ENCODE results near the gene SMURF2. TPM values are rescaled to one million over a fixed set of nuclear protein-coding genes. Genes with fewer than 3 reads are reported as not detected.

The SMURF2 gene
- total and polyA plus RNA-seq, 9 of the 15 experiments (the other 6 are each of a cell fraction or from before 2014, with no cell fraction given) = 3.8 to 22.0 (median 14.8) TPM

DNA sequence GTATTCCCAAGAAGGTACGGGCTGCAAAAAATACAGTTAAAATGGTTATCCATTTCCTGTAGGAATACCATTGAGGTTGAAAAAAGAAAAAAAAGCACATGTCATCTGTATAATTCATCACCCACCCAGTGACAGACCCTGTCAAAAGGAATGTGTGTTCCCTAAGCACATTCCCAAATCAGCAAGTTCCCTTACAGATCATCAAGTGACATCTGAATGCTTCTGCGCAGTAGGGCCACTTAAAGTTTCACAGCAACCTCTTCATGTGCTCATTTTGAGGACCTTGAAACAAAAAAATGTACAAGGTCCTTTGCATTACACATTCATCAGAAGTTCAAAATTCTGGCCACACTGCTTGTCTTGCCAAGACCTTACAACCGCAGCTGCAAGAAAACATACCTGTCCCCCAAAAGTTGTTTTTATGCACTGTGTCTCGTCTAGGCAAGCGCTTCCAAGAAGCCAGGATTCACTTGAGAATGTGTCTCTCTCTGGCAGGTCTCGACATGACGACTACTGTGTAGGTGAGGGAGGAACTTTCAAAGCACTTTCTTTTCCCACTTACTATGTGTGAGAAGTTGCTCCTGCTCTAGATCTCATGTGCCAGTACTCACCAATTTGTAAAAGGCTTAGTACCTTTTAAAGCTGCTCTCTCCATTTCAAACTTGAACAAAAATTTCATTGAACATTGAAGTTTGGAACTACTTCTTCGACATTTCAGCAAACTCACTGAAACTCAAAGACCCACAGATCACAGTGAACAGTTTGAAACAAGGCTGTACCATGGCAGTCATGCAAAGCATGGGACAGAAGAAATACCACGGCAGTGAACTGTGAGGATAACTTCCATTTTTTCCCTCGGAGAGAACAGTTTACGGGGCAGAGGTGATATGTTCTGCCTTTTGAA is 161.0 kb downstream of the SMURF2 start:
- in situ Hi-C loops (cut with MboI) (no loop called here), intact Hi-C loops (cut with micrococcal nuclease) (loop anchor here (10.0 kb wide), 1 partner anchor 234 kb away; no protein-coding TSS in a partner anchor)
- no peaks in the 10 kb centered on the region for H3K9me1 ChIP-seq (ENCODE audit: control insufficient read depth, insufficient read depth, low read length)
- no peak overlapping the region for H3K9ac ChIP-seq (ENCODE audit: insufficient read depth in 1 of 2, low read depth in 2 of 2, low read length in 2 of 2)
- H3K4me1 ChIP-seq (replicated peaks in 1 of 2; ENCODE audit: control insufficient read depth in 2 of 2, insufficient read depth in 2 of 2, low read length in 2 of 2) = peaks cover 9 to 12% of the 10 kb centered on the region in 2 experiments; a peak in 3 of 5 replicates
- FAIRE-seq = no peak
- peaks cover 82% of the 10 kb centered on the region for H3K36me3 ChIP-seq (ENCODE audit: control insufficient read depth, insufficient read depth, low read length)
- H3K27me3 ChIP-seq (ENCODE audit: control insufficient read depth in 2 of 2, insufficient read depth in 2 of 2, low read length in 2 of 2) = no peaks in the 10 kb centered on the region
- ChIA-PET POLR2A (interaction anchor here (0.6 to 6.8 kb wide), 9 partner anchors 11 to 642 kb away, joined by 3 to 59 read pairs (median 3); no protein-coding TSS in a partner anchor), CTCF (ENCODE audit: low intra/inter-chr PET ratio) (no interaction called here)
- no peak overlapping the region for H3K4me3 ChIP-seq
- H3K27ac ChIP-seq (ENCODE audit: extremely low read depth, low read depth, low read length) = no peak overlapping the region
- DNase-seq (ENCODE audit: extremely low read depth in 1 of 4, low spot score in 3 of 4) = no peak
- H2AFZ ChIP-seq (ENCODE audit: low read depth, low read length) = no peak overlapping the region
- no peaks in the 10 kb centered on the region for H3K9me3 ChIP-seq (replicated peaks; ENCODE audit: control insufficient read depth, insufficient read depth, low read depth, low read length)
- no peak overlapping the region for H3K4me2 ChIP-seq (ENCODE audit: insufficient read depth, low read length)
- no peak for ATAC-seq
- WGBS (ENCODE audit: insufficient coverage, low coverage, missing lambda C conversion rate) = 94% methylated on average over 11 of the region's 11 CpGs
- H3K79me2 ChIP-seq (ENCODE audit: control insufficient read depth, insufficient read depth, low read length) = peaks cover 70% of the 10 kb centered on the region
- peaks cover 17% of the 10 kb centered on the region for H4K20me1 ChIP-seq (replicated peaks; ENCODE audit: control insufficient read depth, insufficient read depth, low read length)
- no TSS peak for BruUV-seq (replicated peaks)
- TF ChIP-seq POLR3A (IDR thresholded peaks at IDR 0.05; ENCODE audit: borderline replicate concordance, extremely low read depth, insufficient read depth, insufficient read length) = no peak
- TF ChIP-seq ESRRB (CRISPR knock-in tag; IDR thresholded peaks at IDR 0.05; ENCODE audit: borderline replicate concordance) = no peak
- TF ChIP-seq, protein P1, sequence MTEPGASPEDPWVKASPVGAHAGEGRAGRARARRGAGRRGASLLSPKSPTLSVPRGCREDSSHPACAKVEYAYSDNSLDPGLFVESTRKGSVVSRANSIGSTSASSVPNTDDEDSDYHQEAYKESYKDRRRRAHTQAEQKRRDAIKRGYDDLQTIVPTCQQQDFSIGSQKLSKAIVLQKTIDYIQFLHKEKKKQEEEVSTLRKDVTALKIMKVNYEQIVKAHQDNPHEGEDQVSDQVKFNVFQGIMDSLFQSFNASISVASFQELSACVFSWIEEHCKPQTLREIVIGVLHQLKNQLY (CRISPR knock-in tag; conservative IDR thresholded peaks at IDR 0.05) = no peak
- no peak for TF ChIP-seq IFI16 (CRISPR knock-in tag; IDR thresholded peaks at IDR 0.05)
- TF ChIP-seq ARID3B (CRISPR knock-in tag; IDR thresholded peaks at IDR 0.05; ENCODE audit: borderline replicate concordance) = no peak
- no peak for TF ChIP-seq ZNF23 (CRISPR knock-in tag; IDR thresholded peaks at IDR 0.05)
- no peak for TF ChIP-seq TAF7 (tag; IDR thresholded peaks at IDR 0.05)
- peak; percentile 65; the same call in 1 of the 2 replicates for TF ChIP-seq KAT7 (CRISPR knock-in tag; IDR thresholded peaks at IDR 0.05; ENCODE audit: borderline replicate concordance)
- TF ChIP-seq ZNF165 (CRISPR knock-in tag; IDR thresholded peaks at IDR 0.05; ENCODE audit: borderline replicate concordance) = no peak
- TF ChIP-seq, protein P2, sequence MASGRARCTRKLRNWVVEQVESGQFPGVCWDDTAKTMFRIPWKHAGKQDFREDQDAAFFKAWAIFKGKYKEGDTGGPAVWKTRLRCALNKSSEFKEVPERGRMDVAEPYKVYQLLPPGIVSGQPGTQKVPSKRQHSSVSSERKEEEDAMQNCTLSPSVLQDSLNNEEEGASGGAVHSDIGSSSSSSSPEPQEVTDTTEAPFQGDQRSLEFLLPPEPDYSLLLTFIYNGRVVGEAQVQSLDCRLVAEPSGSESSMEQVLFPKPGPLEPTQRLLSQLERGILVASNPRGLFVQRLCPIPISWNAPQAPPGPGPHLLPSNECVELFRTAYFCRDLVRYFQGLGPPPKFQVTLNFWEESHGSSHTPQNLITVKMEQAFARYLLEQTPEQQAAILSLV (tag; IDR thresholded peaks at IDR 0.05) = no peak
- TF ChIP-seq HDAC2 (IDR thresholded peaks at IDR 0.05) = no peak
- 0 out of 2 replicates have a peak, but pooled peaks have one; percentile 30 for TF ChIP-seq NFXL1 (CRISPR knock-in tag; IDR thresholded peaks at IDR 0.05)
- TF ChIP-seq FOXK1 (CRISPR knock-in tag; IDR thresholded peaks at IDR 0.05; ENCODE audit: borderline replicate concordance) = 0 out of 2 replicates have a peak, but pooled peaks have one; percentile 67
- TF ChIP-seq SMARCA5 (IDR thresholded peaks at IDR 0.05) = no peak
- TF ChIP-seq SMARCA4 (IDR thresholded peaks at IDR 0.05) = no peak
- TF ChIP-seq CREB1 (IDR thresholded peaks at IDR 0.05) = no peak
- 0 out of 2 replicates have a peak, but pooled peaks have one; percentile 6 for TF ChIP-seq CREB1 (CRISPR knock-in tag; IDR thresholded peaks at IDR 0.05)
- TF ChIP-seq CHD1 (IDR thresholded peaks at IDR 0.05; ENCODE audit: low read length) = no peak
- TF ChIP-seq ZNF431 (CRISPR knock-in tag; IDR thresholded peaks at IDR 0.05) = no peak; the same call in 1 of the 2 replicates
- peak; percentile 48; the same call in 1 of the 2 replicates for TF ChIP-seq GABPB1 (CRISPR knock-in tag; IDR thresholded peaks at IDR 0.05)

Measured in K562 (cell line).